ENCODE data around the gene SH3D19. TPM values are rescaled to one million over a fixed set of nuclear protein-coding genes. Genes with fewer than 3 reads are reported as not detected.

The SH3D19 gene
- total RNA-seq, 4 donors from 2014 or later, result 159 to 295 (median 224) TPM

- H3K4me1 ChIP-seq, result peaks cover 0 to 16% (median 3%) of the 10 kb centered on the region in 4 donors
- no peaks in the 10 kb centered on the region for H3K27me3 ChIP-seq
- H3K9me3 ChIP-seq, result no peaks in the 10 kb centered on the region
- no peak overlapping the region for H3K27ac ChIP-seq
- no peak overlapping the region for H3K4me3 ChIP-seq
- TF ChIP-seq POLR2A (IDR thresholded peaks at IDR 0.05), result no peak
- TF ChIP-seq CTCF (IDR thresholded peaks at IDR 0.05), result no peak
- no peak for DNase-seq
- H3K36me3 ChIP-seq, result peaks cover 0 to 61% (median 0%) of the 10 kb centered on the region in 3 donors
These were observed 221.6 kb downstream of the SH3D19 start for GRCh38 chr4:151103758-151104157.

- H3K27ac ChIP-seq, result peak overlapping the region in 2 of 4 donors; percentile 86
- TF ChIP-seq POLR2A (IDR thresholded peaks at IDR 0.05), result no peak
- no peak for TF ChIP-seq CTCF (IDR thresholded peaks at IDR 0.05)
- H3K4me1 ChIP-seq, result peaks cover 0 to 16% (median 3%) of the 10 kb centered on the region in 4 donors
- no peaks in the 10 kb centered on the region for H3K27me3 ChIP-seq
- H3K4me3 ChIP-seq, result peak overlapping the region; percentile 61 to 84 (median 82)
- no peaks in the 10 kb centered on the region for H3K9me3 ChIP-seq
- no peak for DNase-seq
- peaks cover 0 to 42% (median 0%) of the 10 kb centered on the region in 3 donors for H3K36me3 ChIP-seq
These were observed 224.9 kb downstream of the SH3D19 start for GRCh38 chr4:151100531-151100930.

- Histone ChIP-seq H3K4me3 (peak overlapping the region; percentile 61 to 84 (median 82)), H3K4me1 (peaks cover 0 to 16% (median 3%) of the 10 kb centered on the region in 4 donors), H3K27me3 (no peaks in the 10 kb centered on the region), H3K27ac (peak overlapping the region; percentile 86 to 92 (median 88)), H3K36me3 (peaks cover 0 to 37% (median 0%) of the 10 kb centered on the region in 3 donors), H3K9me3 (no peaks in the 10 kb centered on the region)
- TF ChIP-seq CTCF (IDR thresholded peaks at IDR 0.05) (no peak), POLR2A (IDR thresholded peaks at IDR 0.05) (no peak)
- DNase-seq, result no peak
These were observed 225.4 kb downstream of the SH3D19 start for GRCh38 chr4:151099976-151100417.

GRCh38 chr4:151099229-151099975 is 226.0 kb downstream of the SH3D19 start, which contains the start of gene RPS3A:
RPS3A (plus strand) TSS chr4:151099628; CDS start chr4:151099653, 25 bp downstream.
- Histone ChIP-seq H3K4me1 (peaks cover 0 to 16% (median 3%) of the 10 kb centered on the region in 4 donors), H3K36me3 (peaks cover 0 to 32% (median 0%) of the 10 kb centered on the region in 3 donors), H3K27ac (peak within 1 kb of the TSS; percentile 86 to 92 (median 88)), H3K4me3 (peak within 1 kb of the TSS; percentile 61 to 84 (median 82)), H3K27me3 (no peaks in the 10 kb centered on the region), H3K9me3 (no peaks in the 10 kb centered on the region)
- TF ChIP-seq POLR2A (IDR thresholded peaks at IDR 0.05) (peak; percentile 32 to 66), CTCF (IDR thresholded peaks at IDR 0.05) (peak; percentile 51 to 88 (median 76))
- peak; percentile 94 to 99 (median 98) for DNase-seq

- H3K27me3 ChIP-seq, result no peaks in the 10 kb centered on the region
- no peak for DNase-seq
- H3K36me3 ChIP-seq, result peaks cover 0 to 30% (median 0%) of the 10 kb centered on the region in 3 donors
- TF ChIP-seq POLR2A (IDR thresholded peaks at IDR 0.05) (no peak), CTCF (IDR thresholded peaks at IDR 0.05) (no peak)
- no peaks in the 10 kb centered on the region for H3K9me3 ChIP-seq
- peaks cover 0 to 16% (median 3%) of the 10 kb centered on the region in 4 donors for H3K4me1 ChIP-seq
- peak overlapping the region; percentile 61 to 84 (median 82) for H3K4me3 ChIP-seq
- peak overlapping the region; percentile 32 to 86 (median 70) for H3K27ac ChIP-seq
These were observed 226.5 kb downstream of the SH3D19 start for GRCh38 chr4:151098979-151099228.

Measured in Peyer's patch (tissue), 4 donors.